Stimulated activated CD4-positive, alpha-beta T cell treated with anti-CD3 and anti-CD28 coated beads, Interleukin-12 subunit alpha, Interleukin-12 subunit beta, amount 100 ng/mL, for 24 hours (primary cell): ENCODE results near the gene NUDT4B.
"Not testable (repeated sequence)": the region's sequence is repeated elsewhere in the genome, so short reads cannot be mapped to it uniquely, and the experiment has no call there.

Experiments
- DNase-seq, 2 experiments: peaks; one replicate each; pipeline ENCODE4 v3.0.0-alpha.2; 2020; ENCODE audit warnings: low read depth in 2 of 2

Gene NUDT4B

GRCh38 chr1:148748563-148749334 is at the start of gene NUDT4B:
TSS of gene NUDT4B (plus strand) at chr1:148748774. CDS start at chr1:148748953, 179 bp downstream.
- DNase-seq: not testable (repeated sequence)

- not testable (repeated sequence) for DNase-seq
These were observed 49.2 kb upstream of the NUDT4B start for GRCh38 chr1:148699357-148699756.

GRCh38 chr1:148702242-148702641 is 46.3 kb upstream of the NUDT4B start:
- not testable (repeated sequence) for DNase-seq

- DNase-seq: not testable (repeated sequence)
These were observed 44.5 kb upstream of the NUDT4B start for GRCh38 chr1:148703973-148704591.

GRCh38 chr1:148705316-148705948 is 43.1 kb upstream of the NUDT4B start:
- DNase-seq: not testable (repeated sequence)

GRCh38 chr1:148708779-148709333 is 39.7 kb upstream of the NUDT4B start:
- not testable (repeated sequence) for DNase-seq

- not testable (repeated sequence) for DNase-seq
These were observed 37.6 kb upstream of the NUDT4B start for GRCh38 chr1:148710772-148711523.

- not testable (repeated sequence) for DNase-seq
These were observed 36.2 kb upstream of the NUDT4B start for GRCh38 chr1:148712353-148712752.

GRCh38 chr1:148715518-148715917 is 33.1 kb upstream of the NUDT4B start:
- not testable (repeated sequence) for DNase-seq

GRCh38 chr1:148716966-148717520 is 31.5 kb upstream of the NUDT4B start:
- not testable (repeated sequence) for DNase-seq

- DNase-seq: not testable (repeated sequence)
These were observed 27.7 kb upstream of the NUDT4B start for GRCh38 chr1:148720918-148721317.

- not testable (repeated sequence) for DNase-seq
These were observed 25.8 kb upstream of the NUDT4B start for GRCh38 chr1:148722758-148723157.

- DNase-seq: not testable (repeated sequence)
These were observed 25.1 kb upstream of the NUDT4B start for GRCh38 chr1:148723515-148723914.

- not testable (repeated sequence) for DNase-seq
These were observed 23.7 kb upstream of the NUDT4B start for GRCh38 chr1:148724872-148725271.

GRCh38 chr1:148727862-148728261 is 20.7 kb upstream of the NUDT4B start:
- not testable (repeated sequence) for DNase-seq

GRCh38 chr1:148729128-148729527 is 19.4 kb upstream of the NUDT4B start:
- not testable (repeated sequence) for DNase-seq

GRCh38 chr1:148729541-148729940 is 19.0 kb upstream of the NUDT4B start:
- DNase-seq: not testable (repeated sequence)

GRCh38 chr1:148732277-148732676 is 16.3 kb upstream of the NUDT4B start:
- not testable (repeated sequence) for DNase-seq

- not testable (repeated sequence) for DNase-seq
These were observed 14.8 kb upstream of the NUDT4B start for GRCh38 chr1:148733585-148734310.

GRCh38 chr1:148734311-148734662 is 14.3 kb upstream of the NUDT4B start:
- DNase-seq: not testable (repeated sequence)
